NCI-H2081 (cell line): ENCODE measurements around the gene RGL1.

Source experiments
- DNase-seq, 2 experiments: peaks; one replicate each; lab custom pipeline; 2025; lab: John Stamatoyannopoulos, UW

Gene RGL1

GRCh38 chr1:183957216-183957830 lies 152.4 kb downstream of the RGL1 start:
- DNase-seq = no peak

GRCh38 chr1:183958958-183959357 lies 154.0 kb downstream of the RGL1 start:
- DNase-seq = no peak

- no peak for DNase-seq
These were observed 156.2 kb downstream of the RGL1 start for GRCh38 chr1:183961132-183961531.

GRCh38 chr1:183962903-183963302 lies 158.0 kb downstream of the RGL1 start:
- DNase-seq = no peak

- no peak for DNase-seq
These were observed 160.8 kb downstream of the RGL1 start for GRCh38 chr1:183965726-183966125.

- no peak for DNase-seq
These were observed 161.6 kb downstream of the RGL1 start for GRCh38 chr1:183966487-183966886.

GRCh38 chr1:183967914-183968313 lies 163.0 kb downstream of the RGL1 start:
- no peak for DNase-seq

- no peak for DNase-seq
These were observed 163.5 kb downstream of the RGL1 start for GRCh38 chr1:183968386-183968785.

- DNase-seq = no peak
These were observed 165.8 kb downstream of the RGL1 start for GRCh38 chr1:183970516-183971300.

GRCh38 chr1:183975651-183976050 lies 170.7 kb downstream of the RGL1 start:
- no peak for DNase-seq

GRCh38 chr1:183977717-183978116 lies 172.8 kb downstream of the RGL1 start:
- no peak for DNase-seq
